ENCODE measurements around the gene CDK5RAP1.
"Not testable (repeated sequence)": the region's sequence is repeated elsewhere in the genome, so short reads cannot be mapped to it uniquely, and the experiment has no call there.

The CDK5RAP1 gene

DNA sequence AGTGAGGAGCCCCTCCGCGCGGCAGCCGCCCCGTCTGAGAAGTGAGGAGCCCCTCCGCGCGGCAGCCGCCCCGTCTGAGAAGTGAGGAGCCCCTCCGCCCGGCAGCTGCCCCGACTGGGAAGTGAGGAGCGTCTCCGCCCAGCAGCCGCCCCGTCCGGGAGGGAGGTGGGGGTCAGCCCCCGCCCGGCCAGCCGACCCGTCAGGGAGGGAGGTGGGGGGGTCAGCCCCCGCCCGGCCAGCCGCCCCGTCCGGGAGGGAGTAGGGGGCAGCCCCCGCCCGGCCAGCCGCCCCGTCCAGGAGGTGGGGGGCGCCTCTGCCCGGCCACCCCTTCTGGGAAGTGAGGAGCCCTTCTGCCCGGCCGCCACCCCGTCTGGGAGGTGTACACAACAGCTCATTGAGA, 12.0 kb downstream of the CDK5RAP1 start:
- in situ Hi-C loops (cut with MboI; ENCODE audit: low sequenced_read_pairs) = not testable (repeated sequence)

DNA sequence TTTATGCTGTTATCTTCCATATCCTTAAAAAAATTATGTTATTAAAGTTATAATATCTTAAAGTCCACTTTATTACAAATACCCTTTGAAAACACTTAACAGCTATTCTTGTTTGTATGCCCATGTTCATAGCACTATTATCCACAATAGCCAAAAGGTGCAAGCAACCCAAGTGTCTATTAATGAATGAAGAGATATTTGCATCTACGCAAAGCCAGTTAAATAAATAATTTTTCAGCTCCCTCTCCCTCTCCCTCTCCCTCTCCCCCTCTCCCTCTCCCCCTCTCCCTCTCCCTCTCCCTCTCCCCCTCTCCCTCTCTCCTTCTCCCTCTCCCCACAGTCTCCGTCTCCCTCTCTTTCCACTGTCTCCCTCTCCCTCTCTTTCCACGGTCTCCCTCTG, 13.1 kb downstream of the CDK5RAP1 start:
- in situ Hi-C loops (cut with MboI; ENCODE audit: low sequenced_read_pairs) = no loop called here

GRCh38 chr20:33387177-33387576, 14.1 kb downstream of the CDK5RAP1 start:
- in situ Hi-C loops (cut with MboI; ENCODE audit: low sequenced_read_pairs) = no loop called here

DNA sequence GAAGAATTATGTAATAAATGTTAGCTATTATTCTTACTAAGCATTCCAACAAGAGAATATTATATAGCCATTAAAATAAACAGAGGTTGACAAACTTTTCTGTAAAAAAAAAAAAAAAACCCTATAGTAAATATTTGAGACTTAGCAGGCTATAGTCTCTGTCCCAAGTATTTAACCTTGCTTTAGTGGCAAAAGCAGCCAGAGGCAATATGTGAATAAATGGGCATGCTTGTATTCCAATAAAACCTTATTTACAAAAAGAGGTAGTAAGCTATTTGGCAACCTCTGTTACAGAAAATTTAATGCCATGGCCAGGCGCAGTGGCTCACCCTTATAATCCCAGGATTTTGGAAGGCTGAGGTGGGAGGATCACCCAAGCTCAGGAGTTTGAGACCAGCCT, 14.6 kb downstream of the CDK5RAP1 start:
- in situ Hi-C loops (cut with MboI; ENCODE audit: low sequenced_read_pairs) = no loop called here

GRCh38 chr20:33377366-33377765, 24.0 kb downstream of the CDK5RAP1 start:
- in situ Hi-C loops (cut with MboI; ENCODE audit: low sequenced_read_pairs) = no loop called here

- in situ Hi-C loops (cut with MboI; ENCODE audit: low sequenced_read_pairs) = no loop called here
Measured at GRCh38 chr20:33373735-33374605, 27.3 kb downstream of the CDK5RAP1 start.

GRCh38 chr20:33372993-33373441, 28.3 kb downstream of the CDK5RAP1 start:
- in situ Hi-C loops (cut with MboI; ENCODE audit: low sequenced_read_pairs) = no loop called here

DNA sequence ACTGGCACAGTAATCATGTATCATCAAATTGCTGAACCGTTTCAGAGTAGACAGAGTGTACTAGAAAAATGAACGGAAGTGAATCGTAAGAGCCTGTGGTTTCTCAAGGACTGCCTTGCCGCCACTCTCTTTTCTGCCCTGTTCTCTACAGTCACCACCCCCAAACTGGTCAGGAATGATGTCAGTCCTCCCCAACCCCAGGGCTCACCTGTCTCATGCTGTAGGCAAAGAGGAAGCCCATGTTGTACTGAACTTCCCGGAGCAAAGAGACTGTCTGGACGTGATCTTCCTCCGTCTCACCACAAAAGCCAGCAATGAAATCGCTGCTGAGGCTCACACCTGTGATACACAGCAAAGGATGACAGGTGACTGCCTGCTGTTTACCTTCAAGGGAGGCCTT, 31.0 kb downstream of the CDK5RAP1 start:
- in situ Hi-C loops (cut with MboI; ENCODE audit: low sequenced_read_pairs) = no loop called here

- in situ Hi-C loops (cut with MboI; ENCODE audit: low sequenced_read_pairs) = no loop called here
Measured at GRCh38 chr20:33362898-33363297, 38.4 kb downstream of the CDK5RAP1 start.

GRCh38 chr20:33359399-33360261, 41.7 kb downstream of the CDK5RAP1 start:
- in situ Hi-C loops (cut with MboI; ENCODE audit: low sequenced_read_pairs) = no loop called here

DNA sequence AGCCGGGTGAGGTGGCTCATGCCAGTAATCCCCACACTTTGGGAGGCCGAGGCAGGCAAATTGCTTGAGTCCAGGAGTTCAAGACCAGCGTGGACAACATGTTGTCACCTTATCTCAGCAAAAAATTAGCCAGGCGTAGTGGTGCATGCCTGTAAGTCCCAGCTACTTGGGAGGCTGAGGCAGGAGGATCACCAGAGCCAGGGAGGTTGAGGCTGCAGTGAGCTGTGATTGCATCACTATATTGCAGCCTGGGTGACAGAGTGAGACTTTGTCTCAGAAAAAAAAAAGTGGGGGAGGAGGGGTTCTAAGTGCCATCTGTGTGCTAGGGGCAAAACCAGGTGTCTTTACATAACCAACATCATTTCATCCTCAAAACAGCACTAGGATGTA, 48.3 kb downstream of the CDK5RAP1 start:
- in situ Hi-C loops (cut with MboI; ENCODE audit: low sequenced_read_pairs) = no loop called here

GRCh38 chr20:33352258-33353012, 48.9 kb downstream of the CDK5RAP1 start:
- in situ Hi-C loops (cut with MboI; ENCODE audit: low sequenced_read_pairs) = no loop called here

- in situ Hi-C loops (cut with MboI; ENCODE audit: low sequenced_read_pairs) = no loop called here
Measured at GRCh38 chr20:33351696-33352095, 49.6 kb downstream of the CDK5RAP1 start.

DNA sequence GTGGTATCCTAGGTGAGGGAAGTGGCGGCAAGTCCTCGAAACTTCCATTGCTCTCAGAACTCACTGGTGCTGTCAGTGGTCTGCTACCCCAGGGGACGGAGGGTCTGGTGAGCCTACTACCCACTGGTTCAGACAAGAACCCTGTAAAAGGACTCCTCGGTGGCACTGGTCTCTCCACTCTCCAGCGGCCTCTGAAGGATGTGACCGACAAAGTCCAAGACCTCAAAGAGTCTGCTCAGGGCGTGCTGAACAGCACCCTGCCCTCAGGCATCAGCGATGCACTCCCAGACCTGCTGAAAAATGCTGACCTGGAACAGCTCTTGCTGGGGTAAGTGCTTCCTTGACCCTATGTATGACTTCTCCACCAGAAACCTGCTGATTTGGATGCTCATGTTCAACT, 51.8 kb downstream of the CDK5RAP1 start:
- in situ Hi-C loops (cut with MboI; ENCODE audit: low sequenced_read_pairs) = no loop called here

DNA sequence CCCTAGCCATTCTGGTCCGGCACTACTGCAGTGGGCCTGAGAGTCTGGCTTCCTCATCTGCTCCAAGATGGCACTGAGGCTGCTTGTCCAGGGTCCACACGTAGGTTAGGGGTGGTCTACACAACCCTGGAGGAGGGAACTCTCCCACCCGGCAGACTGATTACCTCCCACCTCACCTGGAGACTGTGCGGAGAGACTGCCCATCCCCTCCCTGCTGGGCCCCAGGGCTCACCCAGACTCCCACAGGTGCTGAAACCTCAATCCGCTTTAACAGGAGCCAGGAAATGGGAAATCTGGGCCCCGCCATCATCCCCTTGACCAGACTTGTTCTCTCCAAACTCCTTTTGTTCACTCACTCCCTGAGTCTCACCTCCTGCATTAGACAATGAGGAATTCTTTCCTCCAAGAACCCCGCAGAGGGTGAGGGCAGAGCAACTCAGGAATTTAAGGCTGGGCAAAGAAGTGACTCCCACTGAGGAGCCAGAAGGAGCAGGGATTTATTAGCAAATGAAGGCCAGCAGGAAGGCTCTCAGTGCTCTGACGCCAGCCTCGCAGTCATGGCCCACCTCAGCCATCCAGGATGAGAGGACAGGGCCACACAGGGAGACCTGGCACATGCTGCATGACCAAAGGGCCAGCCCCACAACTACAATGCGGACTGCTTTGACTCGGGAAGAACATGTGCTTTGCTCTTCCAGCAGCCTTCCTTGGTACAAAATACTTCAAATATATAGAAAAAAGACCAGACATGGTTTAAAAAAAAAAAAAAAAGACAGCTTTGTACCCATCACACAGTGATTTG, 53.0 kb downstream of the CDK5RAP1 start:
- in situ Hi-C loops (cut with MboI; ENCODE audit: low sequenced_read_pairs) = no loop called here

GRCh38 chr20:33345342-33345741, 56.0 kb downstream of the CDK5RAP1 start:
- in situ Hi-C loops (cut with MboI; ENCODE audit: low sequenced_read_pairs) = no loop called here

DNA sequence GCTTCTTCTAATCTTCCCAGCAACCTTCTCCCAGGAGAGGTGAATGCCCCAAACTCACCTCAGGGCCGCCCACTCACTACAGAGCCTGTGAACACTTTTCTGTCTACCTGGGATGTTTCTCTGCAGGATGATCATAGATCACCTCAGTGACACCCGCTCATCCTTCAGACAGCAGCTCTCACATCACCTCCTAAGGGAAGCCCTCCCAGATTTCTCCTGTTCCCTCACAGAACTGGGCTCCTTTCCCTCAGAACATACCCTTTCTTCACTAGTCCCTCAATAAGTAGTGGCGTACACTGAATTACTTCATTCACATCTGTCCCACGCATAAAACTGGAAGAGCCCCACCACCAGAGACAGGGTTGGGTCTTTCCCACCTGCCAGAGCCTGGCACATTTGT, 57.8 kb downstream of the CDK5RAP1 start:
- in situ Hi-C loops (cut with MboI; ENCODE audit: low sequenced_read_pairs) = no loop called here

DNA sequence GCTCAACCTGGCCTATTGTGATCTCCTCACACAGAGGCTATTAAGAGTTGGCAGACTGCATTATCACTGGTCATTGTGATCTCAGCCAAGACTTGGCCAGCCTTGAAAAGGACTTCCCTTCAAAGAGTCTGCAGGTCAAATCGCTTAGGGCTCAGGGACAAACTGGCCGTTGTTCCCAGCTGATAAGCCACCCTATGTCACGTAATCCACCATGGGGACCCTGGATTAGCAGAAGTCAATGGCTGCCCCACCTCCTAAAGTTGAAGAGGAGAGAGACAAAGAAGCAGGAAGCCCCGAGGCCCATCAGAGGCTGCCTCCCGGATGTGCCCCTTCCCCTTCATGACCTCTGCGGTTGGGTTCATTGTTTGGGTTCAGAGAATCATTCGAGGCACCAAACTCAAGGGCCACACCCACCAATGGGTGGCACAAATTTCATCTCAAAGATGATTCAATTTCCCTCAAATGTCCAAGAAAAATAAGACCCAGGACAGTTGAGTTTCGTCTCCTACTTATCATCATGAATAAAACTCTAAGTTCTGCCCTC, 61.7 kb downstream of the CDK5RAP1 start:
- in situ Hi-C loops (cut with MboI; ENCODE audit: low sequenced_read_pairs) = no loop called here

DNA sequence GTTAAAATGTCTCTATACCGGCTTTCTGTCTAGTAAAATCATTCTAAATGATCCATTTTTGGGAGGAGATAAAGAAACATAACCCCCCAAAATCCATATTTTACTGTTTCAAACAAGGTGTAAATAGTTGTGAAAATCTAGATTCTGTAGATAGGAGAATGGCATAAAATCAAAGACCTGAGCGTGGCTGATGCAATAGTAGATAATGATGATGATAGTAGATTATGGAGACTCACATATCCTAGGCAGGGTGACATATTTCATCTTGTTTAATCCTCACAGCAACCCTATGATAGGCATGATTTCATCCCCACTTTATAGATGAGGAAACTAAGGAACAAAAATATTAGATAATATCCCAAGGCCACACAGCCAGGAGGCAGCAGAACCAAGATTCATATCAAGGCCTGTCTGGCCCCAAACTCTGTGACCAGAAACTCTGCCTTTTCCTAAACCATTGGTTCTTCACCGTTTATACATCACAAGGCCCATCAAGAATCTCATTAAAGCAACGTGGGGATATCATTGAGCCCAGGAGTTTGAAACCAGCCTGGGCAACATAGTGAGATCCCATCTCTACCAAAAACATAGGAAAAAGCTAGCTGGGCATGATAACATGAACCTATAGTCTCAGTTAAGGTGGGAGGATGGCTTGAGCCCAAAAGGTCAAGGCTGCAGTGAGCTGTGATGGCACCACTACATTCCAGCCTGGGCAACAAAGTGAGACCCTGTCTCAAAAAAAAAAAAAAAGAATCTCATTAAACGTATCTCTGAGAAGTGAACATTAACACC, 62.7 kb downstream of the CDK5RAP1 start:
- in situ Hi-C loops (cut with MboI; ENCODE audit: low sequenced_read_pairs) = no loop called here
